Dermis lymphatic vessel endothelial cell (primary cell): ENCODE measurements around the gene SLC26A8. TPM values are rescaled to one million over a fixed set of nuclear protein-coding genes. Genes with fewer than 3 reads are reported as not detected.

ENCODE experiments used
- total RNA-seq: library from RNA; depleted of rRNA; stranded (reverse); fragments of >200 nt; gene quantifications from 2 replicates; pipeline ENCODE4 v1.2.1, GENCODE V29; 2014

The SLC26A8 gene, protein sequence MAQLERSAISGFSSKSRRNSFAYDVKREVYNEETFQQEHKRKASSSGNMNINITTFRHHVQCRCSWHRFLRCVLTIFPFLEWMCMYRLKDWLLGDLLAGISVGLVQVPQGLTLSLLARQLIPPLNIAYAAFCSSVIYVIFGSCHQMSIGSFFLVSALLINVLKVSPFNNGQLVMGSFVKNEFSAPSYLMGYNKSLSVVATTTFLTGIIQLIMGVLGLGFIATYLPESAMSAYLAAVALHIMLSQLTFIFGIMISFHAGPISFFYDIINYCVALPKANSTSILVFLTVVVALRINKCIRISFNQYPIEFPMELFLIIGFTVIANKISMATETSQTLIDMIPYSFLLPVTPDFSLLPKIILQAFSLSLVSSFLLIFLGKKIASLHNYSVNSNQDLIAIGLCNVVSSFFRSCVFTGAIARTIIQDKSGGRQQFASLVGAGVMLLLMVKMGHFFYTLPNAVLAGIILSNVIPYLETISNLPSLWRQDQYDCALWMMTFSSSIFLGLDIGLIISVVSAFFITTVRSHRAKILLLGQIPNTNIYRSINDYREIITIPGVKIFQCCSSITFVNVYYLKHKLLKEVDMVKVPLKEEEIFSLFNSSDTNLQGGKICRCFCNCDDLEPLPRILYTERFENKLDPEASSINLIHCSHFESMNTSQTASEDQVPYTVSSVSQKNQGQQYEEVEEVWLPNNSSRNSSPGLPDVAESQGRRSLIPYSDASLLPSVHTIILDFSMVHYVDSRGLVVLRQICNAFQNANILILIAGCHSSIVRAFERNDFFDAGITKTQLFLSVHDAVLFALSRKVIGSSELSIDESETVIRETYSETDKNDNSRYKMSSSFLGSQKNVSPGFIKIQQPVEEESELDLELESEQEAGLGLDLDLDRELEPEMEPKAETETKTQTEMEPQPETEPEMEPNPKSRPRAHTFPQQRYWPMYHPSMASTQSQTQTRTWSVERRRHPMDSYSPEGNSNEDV
- not detected in 2 replicates for total RNA-seq

DNA sequence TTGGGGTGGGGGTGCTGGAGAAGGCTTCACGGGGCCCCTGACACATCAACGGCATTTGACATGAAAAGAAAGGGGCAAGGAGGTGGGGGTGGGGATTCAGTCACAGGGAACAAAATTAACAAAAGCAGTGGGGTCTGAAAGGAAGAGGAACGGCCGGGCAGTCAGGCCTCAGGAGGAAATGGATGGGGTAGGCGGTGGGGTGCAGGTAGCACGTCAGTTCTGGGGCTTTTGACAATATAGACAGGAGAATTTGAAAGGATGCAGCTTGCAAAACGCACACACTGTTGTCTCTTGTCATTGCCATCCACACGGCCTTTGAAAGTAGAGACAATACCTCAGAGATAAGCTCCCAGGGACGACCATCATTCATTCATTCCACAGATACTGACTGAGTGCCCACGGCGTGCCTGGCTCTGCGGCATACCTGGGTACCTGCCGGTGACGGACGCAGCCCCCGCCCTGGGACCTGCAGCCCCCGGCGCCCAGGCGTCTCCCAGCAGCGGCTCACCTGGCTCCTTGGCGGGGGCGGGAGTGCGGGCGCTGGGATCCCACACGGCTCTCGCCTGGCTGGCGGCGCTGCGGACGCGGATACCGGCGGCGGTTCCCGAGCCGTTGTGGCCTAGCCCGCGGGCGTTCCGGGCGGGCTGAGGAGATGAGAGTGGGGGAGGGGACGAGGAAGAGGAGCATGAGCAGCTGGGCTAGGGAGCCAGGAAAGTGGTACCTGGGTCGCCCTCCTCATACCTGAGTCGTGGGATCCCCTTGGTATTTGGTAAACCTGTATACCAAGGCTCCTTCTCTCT lies at the start of gene SLC26A8:
Gene SLC26A8, minus strand, starts transcription at position 646 of the 800 bp plus-strand sequence. CDS start 4,934 bp downstream, outside the sequence.

DNA sequence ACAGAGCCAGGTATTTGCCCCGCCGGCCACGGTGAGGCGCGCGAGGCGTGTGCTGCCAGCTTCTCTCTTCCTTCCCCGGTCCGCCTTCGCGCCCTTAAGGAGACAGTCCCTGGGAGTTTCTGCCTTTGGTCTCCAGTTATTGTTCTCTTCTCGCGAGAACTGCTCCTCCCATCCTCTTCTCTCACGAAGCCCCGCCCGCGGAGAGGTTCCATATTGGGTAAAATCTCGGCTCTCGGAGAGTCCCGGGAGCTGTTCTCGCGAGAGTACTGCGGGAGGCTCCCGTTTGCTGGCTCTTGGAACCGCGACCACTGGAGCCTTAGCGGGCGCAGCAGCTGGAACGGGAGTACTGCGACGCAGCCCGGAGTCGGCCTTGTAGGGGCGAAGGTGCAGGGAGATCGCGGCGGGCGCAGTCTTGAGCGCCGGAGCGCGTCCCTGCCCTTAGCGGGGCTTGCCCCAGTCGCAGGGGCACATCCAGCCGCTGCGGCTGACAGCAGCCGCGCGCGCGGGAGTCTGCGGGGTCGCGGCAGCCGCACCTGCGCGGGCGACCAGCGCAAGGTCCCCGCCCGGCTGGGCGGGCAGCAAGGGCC lies 3.2 kb upstream of the SLC26A8 start, which contains the start of gene MAPK14:
Gene MAPK14, plus strand, starts transcription at position 308 of the 587 bp plus-strand sequence. CDS start 350 bp downstream, outside the sequence.

DNA sequence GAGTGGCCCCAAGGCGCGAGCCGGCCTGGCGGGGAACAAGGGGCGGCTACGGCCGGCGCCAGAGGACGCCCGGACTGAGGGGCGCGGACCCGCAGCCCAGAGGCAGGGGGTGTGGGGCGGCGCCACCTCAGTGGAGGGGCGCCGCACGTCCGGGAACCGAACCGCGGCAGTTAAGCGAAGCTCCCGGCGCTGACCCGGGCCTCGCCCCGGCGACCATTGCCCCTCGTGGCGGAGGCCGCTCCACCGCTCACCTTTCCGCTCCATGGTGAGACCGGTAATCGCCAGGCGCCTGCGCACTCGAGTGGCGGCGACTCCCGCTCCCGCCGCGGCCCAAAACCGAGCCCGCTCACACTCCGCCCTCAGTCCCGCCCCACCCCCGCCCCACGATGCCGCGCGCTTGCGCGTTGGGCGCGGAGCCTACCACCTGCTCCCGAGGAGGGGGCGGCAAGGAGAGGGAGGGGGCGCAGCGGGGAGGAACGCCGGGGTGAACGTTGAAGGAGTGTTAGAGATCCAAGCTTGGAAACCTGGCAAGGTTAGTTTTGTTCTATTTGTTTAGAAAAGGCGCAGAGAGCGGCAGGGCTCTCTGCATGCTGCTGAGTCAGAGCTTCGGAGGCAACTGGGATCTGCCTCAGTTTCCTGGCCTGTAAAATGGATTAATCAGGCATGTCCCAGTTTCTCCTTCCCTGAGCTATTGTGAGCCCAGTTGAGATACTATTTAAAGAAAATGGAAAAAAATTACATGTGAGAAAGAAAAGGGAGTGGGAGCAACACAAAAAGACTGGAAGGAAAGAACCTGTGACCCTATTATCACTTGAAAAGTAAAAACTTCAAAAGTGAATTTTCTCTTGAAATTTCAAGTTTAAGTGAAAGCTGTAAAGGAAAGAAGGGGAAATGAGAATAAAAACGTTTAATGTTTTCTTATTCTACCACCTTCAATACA lies 103.4 kb downstream of the SLC26A8 start, which contains the start of gene SRPK1:
Gene SRPK1, minus strand, starts transcription at position 306 of the 940 bp plus-strand sequence. Its CDS starts 42 bp downstream, at position 264.

Other genes starting within 250 kb of the SLC26A8 start
- not detected in 2 replicates for gene CLPSL2, start 248.0 kb downstream of the SLC26A8 start, total RNA-seq
- gene CLPSL1, start 243.6 kb downstream of the SLC26A8 start, total RNA-seq: not detected in 2 replicates
- gene CLPS, start 227.3 kb downstream of the SLC26A8 start, total RNA-seq: not detected in 2 replicates
- gene LHFPL5, start 219.3 kb downstream of the SLC26A8 start, total RNA-seq: not detected in 2 replicates
- gene SRPK1, start 103.5 kb downstream of the SLC26A8 start, total RNA-seq: 30.2 and 51.6 TPM in 2 replicates
- gene MAPK14, start 3.2 kb upstream of the SLC26A8 start, total RNA-seq: 38.4 and 40.1 TPM in 2 replicates
- 3.4 and 5.5 TPM in 2 replicates for gene MAPK13, start 105.9 kb upstream of the SLC26A8 start, total RNA-seq
- gene BRPF3, start 172.1 kb upstream of the SLC26A8 start, total RNA-seq: 6.8 and 7.6 TPM in 2 replicates
- gene PNPLA1, start 245.4 kb upstream of the SLC26A8 start, total RNA-seq: not detected in 2 replicates